HCT116 (cell line): ENCODE results near the gene FARP1. TPM values are rescaled to one million over a fixed set of nuclear protein-coding genes. Genes with fewer than 3 reads are reported as not detected.

Experiments
- ATAC-seq: fragments of 200-7000 bp; cut with Tn5 transposase; 2 replicates; pipeline ENCODE4 v1.9.1; 2020; ENCODE audit warnings: mild to moderate bottlenecking, moderate library complexity
- BruUV-seq: library from RNA; stranded (reverse); fragments of 400-500 nt; replicated peaks from 2 replicates; lab custom pipeline; 2021; lab: Mats Ljungman, UMichigan
- CTCF ChIA-PET: fragments of 300-600 bp; sonication (Branson Sonifier 250); formaldehyde crosslinking; loops from one replicate; lab custom pipeline; 2021; ENCODE audit warnings: antibody characterized with exemption; lab: Charles Lee
- POLR2A ChIA-PET: fragments of 300-600, 350-600 bp; sonication (Branson Sonifier 250); formaldehyde crosslinking; loops from one replicate; lab custom pipeline; 2021; ENCODE audit warnings: antibody characterized with exemption; lab: Charles Lee
- RAD21 ChIA-PET, 2 experiments: fragments of 300-600 bp; sonication (Branson Sonifier 250); formaldehyde crosslinking; loops; one replicate each; lab custom pipeline; 2023; ENCODE audit warnings: low total read pairs in 2 of 2; ENCODE audit not compliant: uncharacterized antibody in 2 of 2, unreplicated experiment in 2 of 2, low non-redundant PET in 1 of 2; lab: Charles Lee
- DNase-seq: peaks from one replicate; pipeline ENCODE4 v3.0.0-alpha.2; 2010; ENCODE audit warnings: low read depth, low spot score
- H2AFZ ChIP-seq: fragments of 200-600 bp; shearing (Covaris generic), sonication (generic); 2 replicates; pipeline ENCODE4 v1.6.1; 2017; ENCODE audit warnings: low read depth, mixed run types, mixed read lengths, antibody characterized with exemption, low read length; ENCODE audit not compliant: poor library complexity, severe bottlenecking
- H3K27ac ChIP-seq: 2 replicates; pipeline ENCODE4 v1.5.1; 2012; ENCODE audit warnings: low read depth, low read length
- H3K27me3 ChIP-seq: fragments of 200-600 bp; sonication (generic); 2 replicates; pipeline ENCODE4 v1.6.1; 2016; ENCODE audit warnings: mixed run types, low read length, mixed read lengths; ENCODE audit not compliant: insufficient read depth
- H3K36me3 ChIP-seq, 2 experiments: fragments of 200-500 bp in 1 of 2; fragments of 200-600 bp in 1 of 2; sonication (Bioruptor generic) in 1 of 2; sonication (generic) in 1 of 2; 2 replicates each; pipeline versions ENCODE4 v1.5.1 to v1.6.1; 2014 to 2016; ENCODE audit warnings: low read length in 2 of 2, inconsistent platforms in 1 of 2, mixed read lengths in 1 of 2, mixed run types in 1 of 2; ENCODE audit not compliant: insufficient read depth in 2 of 2, control insufficient read depth in 1 of 2
- H3K4me1 ChIP-seq, 2 experiments: fragments of 200-600 bp in 1 of 2; sonication (generic) in 1 of 2; 2 replicates each; pipeline versions ENCODE4 v1.5.1 to v1.6.1; 2012 to 2017; ENCODE audit warnings: low read length in 2 of 2, inconsistent platforms in 1 of 2, mild to moderate bottlenecking in 1 of 2, mixed read lengths in 1 of 2, mixed run types in 1 of 2, moderate library complexity in 1 of 2; ENCODE audit not compliant: insufficient read depth in 2 of 2, control insufficient read depth in 1 of 2
- H3K4me2 ChIP-seq: fragments of 200-600 bp; sonication (generic); 2 replicates; pipeline ENCODE4 v1.6.1; 2017; ENCODE audit warnings: mixed run types, low read length, mixed read lengths
- H3K4me3 ChIP-seq, 2 experiments: fragments of 200-600 bp in 1 of 2; sonication (generic) in 1 of 2; replicated peaks in 1 of 2; 2 replicates each; pipeline ENCODE4 v1.5.1; 2011 to 2016; ENCODE audit warnings: low read length in 2 of 2, control low read depth in 1 of 2, low read depth in 1 of 2, mild to moderate bottlenecking in 1 of 2, mixed read lengths in 1 of 2, mixed run types in 1 of 2
- H3K79me2 ChIP-seq: fragments of 200-600 bp; sonication (generic); 2 replicates; pipeline ENCODE4 v1.6.1; 2017; ENCODE audit warnings: mild to moderate bottlenecking, mixed run types, low read length, moderate library complexity, mixed read lengths; ENCODE audit not compliant: insufficient read depth
- H3K9ac ChIP-seq: fragments of 200-600 bp; sonication (generic); 2 replicates; pipeline ENCODE4 v1.6.1; 2016; ENCODE audit warnings: low read length, mixed read lengths
- H3K9me2 ChIP-seq: fragments of 200-600 bp; sonication (generic), shearing (Covaris generic); 2 replicates; pipeline ENCODE4 v1.6.1; 2017; ENCODE audit warnings: mixed run types, mild to moderate bottlenecking, moderate library complexity; ENCODE audit not compliant: insufficient read depth
- H3K9me3 ChIP-seq, 2 experiments: fragments of 200-500 bp in 1 of 2; fragments of 200-600 bp in 1 of 2; sonication (Bioruptor generic) in 1 of 2; sonication (generic) in 1 of 2; 2 replicates each; pipeline ENCODE4 v1.6.1; 2014 to 2017; ENCODE audit warnings: low read length in 2 of 2, mixed read lengths in 2 of 2, inconsistent platforms in 1 of 2, low read depth in 1 of 2, mild to moderate bottlenecking in 1 of 2, mixed run types in 1 of 2, moderate library complexity in 1 of 2; ENCODE audit not compliant: control insufficient read depth in 1 of 2, insufficient read depth in 1 of 2
- H4K20me1 ChIP-seq: fragments of 200-600 bp; sonication (generic), shearing (Covaris generic); 2 replicates; pipeline ENCODE4 v1.6.1; 2017; ENCODE audit warnings: mixed run types, mild to moderate bottlenecking, moderate library complexity; ENCODE audit not compliant: insufficient read depth
- CBX3 ChIP-seq: IDR thresholded peaks from 2 replicates; pipeline ENCODE4 v1.6.1; 2012; ENCODE audit warnings: low read depth
- CEBPB ChIP-seq: IDR thresholded peaks from 2 replicates; pipeline ENCODE4 v1.6.1; 2012; ENCODE audit warnings: low read depth
- EGR1 ChIP-seq: IDR thresholded peaks from 2 replicates; pipeline ENCODE4 v1.6.1; 2012; ENCODE audit warnings: low read depth
- ELF1 ChIP-seq: IDR thresholded peaks from 2 replicates; pipeline ENCODE4 v1.6.1; 2012; ENCODE audit warnings: low read depth, borderline replicate concordance
- EZH2phosphoT487 ChIP-seq: fragments of 200-600 bp; IDR thresholded peaks from 2 replicates; pipeline ENCODE4 v1.6.1; 2018; ENCODE audit warnings: antibody characterized with exemption, borderline replicate concordance
- FOSL1 ChIP-seq: IDR thresholded peaks from 2 replicates; pipeline ENCODE4 v1.6.1; 2012; ENCODE audit warnings: low read depth
- JUND ChIP-seq: IDR thresholded peaks from 2 replicates; pipeline ENCODE4 v1.6.1; 2012
- POLR2A ChIP-seq: IDR thresholded peaks from 2 replicates; pipeline ENCODE4 v1.7.0; 2011; ENCODE audit warnings: borderline replicate concordance; ENCODE audit not compliant: insufficient read depth, insufficient read length; ENCODE audit errors: extremely low read depth
- SIN3A ChIP-seq: IDR thresholded peaks from 2 replicates; pipeline ENCODE4 v1.6.1; 2012; ENCODE audit warnings: low read depth
- SP1 ChIP-seq: IDR thresholded peaks from 2 replicates; pipeline ENCODE4 v1.6.1; 2012; ENCODE audit warnings: low read depth
- SRF ChIP-seq: IDR thresholded peaks from 2 replicates; pipeline ENCODE4 v1.6.1; 2012; ENCODE audit warnings: low read depth
- TCF7L2 ChIP-seq: IDR thresholded peaks from 2 replicates; pipeline ENCODE4 v1.7.0; 2011; ENCODE audit warnings: borderline replicate concordance, inconsistent platforms; ENCODE audit not compliant: insufficient read depth, insufficient read length; ENCODE audit errors: extremely low read depth
- YY1 ChIP-seq: IDR thresholded peaks from 2 replicates; pipeline ENCODE4 v1.6.1; 2011; ENCODE audit warnings: low read length, low read depth, moderate library complexity, mild to moderate bottlenecking; ENCODE audit not compliant: insufficient replicate concordance; ENCODE audit errors: extremely low read depth
- ZFX ChIP-seq: fragments of 450-650 bp; IDR thresholded peaks from 2 replicates; pipeline ENCODE4 v1.6.1; 2017
- ZNF274 ChIP-seq: fragments of 200-500 bp; sonication (Bioruptor generic); IDR thresholded peaks from 2 replicates; pipeline ENCODE4 v1.6.1; 2014; ENCODE audit warnings: mild to moderate bottlenecking, low read depth, low read length, inconsistent platforms
- intact Hi-C: fragments of 100-400 bp; cut with micrococcal nuclease; formaldehyde crosslinking; loops from 2 replicates; pipeline ENCODE4 v1.10.0; 2022
- total RNA-seq: library from RNA; stranded (reverse); gene quantifications from one replicate; pipeline ENCODE4 v1.2.1, GENCODE V29; 2021; ENCODE audit not compliant: unreplicated experiment
- TF ChIP-seq, protein P1 (sequence below): IDR thresholded peaks from 2 replicates; pipeline ENCODE4 v1.6.1; 2011; ENCODE audit warnings: mild to moderate bottlenecking, low read length, moderate library complexity; ENCODE audit not compliant: insufficient replicate concordance; ENCODE audit errors: extremely low read depth
- TF ChIP-seq, protein P2 (sequence below): IDR thresholded peaks from 2 replicates; pipeline ENCODE4 v1.6.1; 2012

The FARP1 gene
- total RNA-seq, 1 experiment from 2014 or later: 30.5 TPM

DNA sequence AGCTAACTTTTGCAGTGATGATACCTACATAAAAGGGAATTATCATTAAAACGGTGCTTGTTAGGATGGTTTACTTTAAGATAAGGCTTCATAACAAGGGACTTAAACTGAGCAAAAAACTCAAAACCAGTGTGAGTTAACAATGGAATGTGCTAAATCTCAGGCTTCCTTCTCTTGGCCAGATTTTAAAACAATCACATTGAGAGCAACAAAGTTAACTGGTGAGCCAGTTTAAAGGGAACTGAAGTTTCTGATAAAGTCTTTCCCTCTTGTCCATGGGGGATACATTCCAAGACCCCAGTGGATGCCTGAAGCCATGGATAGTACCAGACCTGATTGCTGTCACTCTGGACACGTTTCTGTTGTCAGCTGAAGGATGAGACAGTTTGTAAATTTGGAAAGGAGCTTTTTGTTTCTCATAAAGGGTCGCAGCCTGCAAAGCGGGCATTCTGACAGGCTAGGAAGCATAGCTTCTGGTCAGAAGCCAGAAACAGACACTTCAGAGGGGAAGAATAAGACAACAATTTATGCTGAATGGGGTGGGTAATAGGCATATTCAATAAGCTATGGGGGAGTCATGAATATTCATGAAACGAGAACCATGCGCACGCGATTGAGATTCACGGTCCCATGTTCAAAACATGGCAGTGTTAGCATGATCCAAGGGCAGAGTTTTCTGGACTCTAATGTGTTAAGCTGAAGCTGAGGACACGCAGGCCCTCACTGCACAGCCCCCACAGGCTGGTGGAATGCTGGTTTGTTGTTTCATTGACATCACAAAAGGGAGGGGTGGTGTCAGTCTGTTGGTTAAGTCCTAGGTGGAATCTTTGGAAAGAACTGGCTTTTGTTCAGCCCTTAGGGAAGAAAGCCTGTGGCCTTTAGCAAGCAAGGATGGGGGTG, 184.7 kb downstream of the FARP1 start (continued):
- TF ChIP-seq, protein P1, sequence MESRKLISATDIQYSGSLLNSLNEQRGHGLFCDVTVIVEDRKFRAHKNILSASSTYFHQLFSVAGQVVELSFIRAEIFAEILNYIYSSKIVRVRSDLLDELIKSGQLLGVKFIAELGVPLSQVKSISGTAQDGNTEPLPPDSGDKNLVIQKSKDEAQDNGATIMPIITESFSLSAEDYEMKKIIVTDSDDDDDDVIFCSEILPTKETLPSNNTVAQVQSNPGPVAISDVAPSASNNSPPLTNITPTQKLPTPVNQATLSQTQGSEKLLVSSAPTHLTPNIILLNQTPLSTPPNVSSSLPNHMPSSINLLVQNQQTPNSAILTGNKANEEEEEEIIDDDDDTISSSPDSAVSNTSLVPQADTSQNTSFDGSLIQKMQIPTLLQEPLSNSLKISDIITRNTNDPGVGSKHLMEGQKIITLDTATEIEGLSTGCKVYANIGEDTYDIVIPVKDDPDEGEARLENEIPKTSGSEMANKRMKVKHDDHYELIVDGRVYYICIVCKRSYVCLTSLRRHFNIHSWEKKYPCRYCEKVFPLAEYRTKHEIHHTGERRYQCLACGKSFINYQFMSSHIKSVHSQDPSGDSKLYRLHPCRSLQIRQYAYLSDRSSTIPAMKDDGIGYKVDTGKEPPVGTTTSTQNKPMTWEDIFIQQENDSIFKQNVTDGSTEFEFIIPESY: no peak
- TF ChIP-seq, all 23 proteins: peak for 0

DNA sequence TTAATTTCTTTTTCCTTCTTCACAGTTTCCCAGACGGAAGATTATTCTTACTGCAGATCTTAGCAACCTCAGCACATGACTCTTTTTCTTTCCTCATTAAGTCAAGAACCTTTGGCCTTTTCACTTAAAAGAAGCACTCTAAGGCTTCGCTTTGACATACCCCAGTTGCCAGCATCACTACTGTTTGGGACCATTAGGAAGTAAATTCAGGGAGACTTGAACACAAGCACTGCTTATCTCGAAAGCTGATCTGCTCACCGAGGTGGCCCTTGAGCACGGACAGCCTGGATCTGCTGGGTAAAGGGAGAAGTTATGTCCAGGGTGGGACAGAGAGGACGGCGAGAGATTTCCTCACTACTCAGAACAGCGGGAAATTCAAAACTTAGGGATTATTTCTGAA, 185.6 kb downstream of the FARP1 start:
- intact Hi-C loops: no loop called here
- no peaks in the 10 kb centered on the region for H3K27me3 ChIP-seq
- no peaks in the 10 kb centered on the region for H4K20me1 ChIP-seq
- TF ChIP-seq CEBPB: no peak
- TF ChIP-seq POLR2A: no peak
- no peak for TF ChIP-seq CBX3
- TF ChIP-seq ZNF274: no peak
- TF ChIP-seq FOSL1: no peak
- no peak for TF ChIP-seq SRF
- no peak for TF ChIP-seq EZH2phosphoT487
- TF ChIP-seq, protein P2, sequence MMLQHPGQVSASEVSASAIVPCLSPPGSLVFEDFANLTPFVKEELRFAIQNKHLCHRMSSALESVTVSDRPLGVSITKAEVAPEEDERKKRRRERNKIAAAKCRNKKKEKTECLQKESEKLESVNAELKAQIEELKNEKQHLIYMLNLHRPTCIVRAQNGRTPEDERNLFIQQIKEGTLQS: no peak
- TF ChIP-seq YY1: no peak
- no peak for TF ChIP-seq ELF1
- no peak for TF ChIP-seq JUND
- no peak for TF ChIP-seq ZFX
- TF ChIP-seq SIN3A: no peak
- TF ChIP-seq TCF7L2: no peak
- no peak for TF ChIP-seq EGR1
- TF ChIP-seq, protein P1: no peak
- TF ChIP-seq SP1: no peak
- TF ChIP-seq, all 23 proteins: peak for 0
- Histone ChIP-seq H3K9ac (no peak overlapping the region), H2AFZ (no peak overlapping the region), H3K9me2 (no peaks in the 10 kb centered on the region), H3K4me1 (no peaks in the 10 kb centered on the region), H3K4me2 (no peak overlapping the region), H3K9me3 (no peaks in the 10 kb centered on the region), H3K79me2 (no peaks in the 10 kb centered on the region), H3K4me3 (no peak overlapping the region), H3K36me3 (no peaks in the 10 kb centered on the region), H3K27ac (no peak overlapping the region)
- DNase-seq (no peak), ATAC-seq (no peak)
- BruUV-seq: no TSS peak
- RAD21 ChIA-PET: no interaction called here
- CTCF ChIA-PET: no interaction called here
- POLR2A ChIA-PET: no interaction called here
